B cell (primary cell): Measurements from ENCODE around the gene ZMYND12.

ENCODE experiments used
- CTCF ChIP-seq: fragments of 200-600 bp; IDR thresholded peaks from one replicate; pipeline ENCODE4 v1.8.0; 2022; ENCODE audit warnings: antibody characterized with exemption, mild to moderate bottlenecking
- EZH2 ChIP-seq: IDR thresholded peaks from 2 replicates; pipeline ENCODE4 v1.6.1; 2012; ENCODE audit warnings: borderline replicate concordance, low read depth, mild to moderate bottlenecking, moderate library complexity, low read length; ENCODE audit not compliant: insufficient read depth, poor library complexity, severe bottlenecking

DNA sequence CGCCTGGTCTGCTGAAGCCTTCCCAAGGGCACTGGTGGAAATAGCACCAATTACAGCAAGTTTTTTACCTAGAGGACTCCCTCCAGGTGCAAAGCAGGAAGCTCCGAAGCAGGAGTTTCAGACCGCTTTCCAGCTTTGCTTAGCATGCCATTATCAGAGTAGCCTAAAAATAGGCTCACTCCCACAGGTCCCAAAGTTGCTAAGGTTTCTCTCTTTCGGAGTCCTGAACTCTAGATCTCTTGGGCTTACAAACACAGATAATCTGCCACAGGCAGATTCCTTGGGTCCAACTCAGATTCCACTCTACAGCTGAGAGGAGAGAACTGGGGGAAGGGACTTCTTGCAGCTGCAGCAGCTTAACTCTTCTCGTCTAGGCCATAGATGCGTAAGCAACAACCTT, 22.5 kb downstream of the ZMYND12 start:
- TF ChIP-seq CTCF (no peak), EZH2 (no peak)
